GM19438 (cell line): ENCODE measurements around the gene CXCL10.
"Not testable (repeated sequence)": the region's sequence is repeated elsewhere in the genome, so short reads cannot be mapped to it uniquely, and the experiment has no call there.

Experiments used
- ATAC-seq: cut with Tn5 transposase; IDR thresholded peaks from one replicate; pipeline ENCODE4 v1.9.1; 2021; ENCODE audit warnings: low read depth; ENCODE audit not compliant: unreplicated experiment

The CXCL10 gene

GRCh38 chr4:76029300-76029699 is 6.0 kb upstream of the CXCL10 start:
- ATAC-seq = no peak

- ATAC-seq = no peak
Measured at GRCh38 chr4:76028350-76028765, 5.1 kb upstream of the CXCL10 start.

- ATAC-seq = no peak
Measured at GRCh38 chr4:76024065-76024464, 768 bp upstream of the CXCL10 start.

GRCh38 chr4:76022677-76023076 is 620 bp downstream of the CXCL10 start:
- ATAC-seq = no peak

GRCh38 chr4:76022031-76022430 is 1.3 kb downstream of the CXCL10 start:
- no peak for ATAC-seq

- ATAC-seq = no peak
Measured at GRCh38 chr4:76017056-76017686, 6.1 kb downstream of the CXCL10 start.

- ATAC-seq = peak; percentile 81
Measured at GRCh38 chr4:76016393-76016792, 6.9 kb downstream of the CXCL10 start.

- ATAC-seq = no peak
Measured at GRCh38 chr4:76013540-76013939, 9.8 kb downstream of the CXCL10 start.

- ATAC-seq = no peak
Measured at GRCh38 chr4:76012388-76012801, 10.9 kb downstream of the CXCL10 start.

GRCh38 chr4:76011700-76012387 is 11.5 kb downstream of the CXCL10 start:
- peak; percentile 64 for ATAC-seq

- ATAC-seq = no peak
Measured at GRCh38 chr4:76011018-76011670, 12.2 kb downstream of the CXCL10 start.

- no peak for ATAC-seq
Measured at GRCh38 chr4:76010576-76010975, 12.7 kb downstream of the CXCL10 start.

GRCh38 chr4:76009311-76009710 is 14.0 kb downstream of the CXCL10 start:
- ATAC-seq = no peak

- no peak for ATAC-seq
Measured at GRCh38 chr4:76007089-76007862, 16.0 kb downstream of the CXCL10 start, which contains the start of gene CXCL9. TSS of gene CXCL9 (minus strand) at chr4:76007509. CDS start at chr4:76007449, 60 bp downstream.

GRCh38 chr4:76003620-76004019 is 19.7 kb downstream of the CXCL10 start:
- ATAC-seq = no peak

- ATAC-seq = no peak
Measured at GRCh38 chr4:76003035-76003434, 20.3 kb downstream of the CXCL10 start.

- no peak for ATAC-seq
Measured at GRCh38 chr4:76002176-76002575, 21.1 kb downstream of the CXCL10 start.

GRCh38 chr4:76001700-76002099 is 21.6 kb downstream of the CXCL10 start:
- no peak for ATAC-seq

GRCh38 chr4:76000279-76000678 is 23.0 kb downstream of the CXCL10 start:
- no peak for ATAC-seq

- ATAC-seq = not testable (repeated sequence)
Measured at GRCh38 chr4:75998525-75999147, 24.7 kb downstream of the CXCL10 start.
